Measurements from ENCODE around the gene RABGGTA. TPM values are rescaled to one million over a fixed set of nuclear protein-coding genes. Genes with fewer than 3 reads are reported as not detected.

RABGGTA gene
- total RNA-seq, 1 donor from 2014 or later = 13.3 TPM

DNA sequence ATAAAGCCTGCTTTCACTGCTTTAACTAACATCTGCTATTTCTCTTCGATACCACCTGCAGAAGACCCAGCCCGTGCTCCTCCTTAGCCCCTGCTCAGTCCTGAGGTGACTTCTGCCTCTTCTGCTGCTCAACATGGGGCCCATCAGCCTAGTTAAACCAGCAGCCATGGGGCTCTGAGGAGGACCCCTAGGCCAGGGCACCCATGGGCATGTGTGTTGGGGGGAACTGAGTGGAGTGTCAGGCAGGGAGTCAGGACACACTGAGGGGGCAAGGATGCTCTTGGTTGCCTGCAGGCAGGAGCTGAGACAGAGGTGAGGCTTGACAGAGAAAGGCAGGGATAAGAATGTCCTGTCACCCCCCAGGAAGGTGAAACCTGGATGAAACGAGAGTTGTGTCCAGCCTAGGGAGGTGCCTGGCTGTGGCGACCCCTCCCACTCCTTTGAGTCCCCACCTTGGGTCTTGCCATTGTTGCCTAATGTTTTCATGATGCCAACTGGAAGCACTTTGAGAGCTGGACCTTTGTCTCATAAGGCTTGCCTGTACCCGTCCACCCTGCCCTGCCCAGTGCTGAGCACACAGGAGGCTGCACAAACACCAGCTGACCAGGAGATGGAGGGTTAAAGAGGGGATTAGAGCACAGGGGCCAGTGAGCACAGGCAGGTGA lies 12.5 kb upstream of the RABGGTA start:
- intact Hi-C loops (cut with DNase I) = no loop called here
- no peak for DNase-seq (ENCODE audit: low spot score)

- DNase-seq (ENCODE audit: low spot score) = no peak
- intact Hi-C loops (cut with DNase I) = no loop called here
These were observed 11.3 kb upstream of the RABGGTA start for GRCh38 chr14:24282736-24283135.

- intact Hi-C loops (cut with DNase I) = no loop called here
- no peak for DNase-seq (ENCODE audit: low spot score)
These were observed 10.2 kb upstream of the RABGGTA start for GRCh38 chr14:24281636-24282035.

DNA sequence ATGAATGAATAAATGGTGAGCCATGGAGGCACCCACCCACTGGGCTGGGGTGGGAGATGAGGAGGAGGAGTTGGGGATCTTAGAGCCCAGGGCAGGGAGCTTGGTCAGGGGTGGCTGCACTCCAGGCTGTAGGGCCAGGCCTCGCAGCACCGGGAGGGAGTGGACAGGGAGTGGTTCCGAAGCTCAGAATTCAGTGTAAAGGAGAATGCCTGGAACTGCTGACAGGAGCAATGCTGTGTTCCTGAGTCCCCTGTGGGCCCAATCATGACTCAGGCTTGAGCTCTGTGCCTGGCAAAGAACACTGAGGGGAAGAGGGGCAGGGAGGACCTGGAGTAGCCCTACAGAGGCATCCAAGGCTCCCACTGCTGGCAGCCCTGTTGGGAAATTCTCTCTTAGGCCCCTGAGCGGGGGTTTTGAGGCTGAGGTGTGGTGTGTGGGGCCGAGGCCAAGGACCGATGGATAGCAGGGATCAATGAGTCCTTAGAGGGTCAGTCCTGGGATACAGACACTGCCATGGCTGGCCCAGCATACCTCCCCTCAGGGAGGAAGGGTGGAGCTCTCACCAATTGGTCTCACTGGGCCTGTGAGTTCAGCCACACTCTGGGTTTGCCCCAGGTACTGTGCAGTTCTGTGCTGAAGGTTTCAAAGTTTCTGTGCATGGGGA lies 9.5 kb upstream of the RABGGTA start:
- no peak for DNase-seq (ENCODE audit: low spot score)
- intact Hi-C loops (cut with DNase I) = no loop called here

DNA sequence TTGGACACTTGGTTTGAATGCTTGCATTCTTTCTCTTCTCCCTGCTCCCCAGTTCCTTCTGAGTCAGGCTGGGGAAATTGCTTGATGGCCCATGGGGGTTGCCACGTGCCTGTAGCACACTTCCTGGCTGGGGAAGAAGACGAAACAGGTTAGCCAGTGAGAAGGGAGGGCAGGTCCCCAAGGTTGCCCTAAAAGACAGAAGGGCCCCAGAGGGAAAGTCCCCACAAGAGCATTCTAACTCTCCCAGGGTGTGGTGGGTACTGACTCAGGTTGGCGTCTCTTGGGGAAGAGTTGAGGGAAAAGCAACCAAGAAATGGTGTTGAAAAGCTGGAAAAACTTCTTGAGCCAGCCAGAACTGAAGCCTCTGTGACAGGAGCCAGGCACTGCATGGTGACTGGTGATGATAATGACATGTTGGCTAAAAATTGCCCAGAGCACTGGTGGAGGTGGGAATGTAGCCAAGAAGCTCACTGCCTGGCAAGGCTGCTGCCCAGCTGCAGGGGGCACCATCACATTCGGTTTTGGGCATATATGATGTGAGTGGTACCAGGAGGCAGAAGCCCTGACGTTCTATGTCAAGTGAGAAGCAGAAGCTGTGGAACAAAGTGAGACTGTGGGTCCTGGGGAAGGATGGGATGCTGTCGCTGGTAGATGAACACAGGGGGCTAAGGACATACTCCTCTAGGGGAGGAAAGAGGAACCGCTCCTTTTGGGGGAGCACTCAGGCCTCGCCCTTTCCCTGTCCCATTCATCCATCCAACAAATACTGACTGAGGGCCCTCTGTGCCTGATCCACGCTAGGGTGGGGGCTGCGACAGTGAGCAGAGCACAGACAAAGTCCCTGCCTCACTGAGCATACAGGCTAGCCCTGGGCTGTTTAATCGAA lies 8.1 kb upstream of the RABGGTA start:
- no peak for DNase-seq (ENCODE audit: low spot score)
- intact Hi-C loops (cut with DNase I) = no loop called here

- intact Hi-C loops (cut with DNase I) = no loop called here
- no peak for DNase-seq (ENCODE audit: low spot score)
These were observed 7.0 kb upstream of the RABGGTA start for GRCh38 chr14:24278424-24278823.

DNA sequence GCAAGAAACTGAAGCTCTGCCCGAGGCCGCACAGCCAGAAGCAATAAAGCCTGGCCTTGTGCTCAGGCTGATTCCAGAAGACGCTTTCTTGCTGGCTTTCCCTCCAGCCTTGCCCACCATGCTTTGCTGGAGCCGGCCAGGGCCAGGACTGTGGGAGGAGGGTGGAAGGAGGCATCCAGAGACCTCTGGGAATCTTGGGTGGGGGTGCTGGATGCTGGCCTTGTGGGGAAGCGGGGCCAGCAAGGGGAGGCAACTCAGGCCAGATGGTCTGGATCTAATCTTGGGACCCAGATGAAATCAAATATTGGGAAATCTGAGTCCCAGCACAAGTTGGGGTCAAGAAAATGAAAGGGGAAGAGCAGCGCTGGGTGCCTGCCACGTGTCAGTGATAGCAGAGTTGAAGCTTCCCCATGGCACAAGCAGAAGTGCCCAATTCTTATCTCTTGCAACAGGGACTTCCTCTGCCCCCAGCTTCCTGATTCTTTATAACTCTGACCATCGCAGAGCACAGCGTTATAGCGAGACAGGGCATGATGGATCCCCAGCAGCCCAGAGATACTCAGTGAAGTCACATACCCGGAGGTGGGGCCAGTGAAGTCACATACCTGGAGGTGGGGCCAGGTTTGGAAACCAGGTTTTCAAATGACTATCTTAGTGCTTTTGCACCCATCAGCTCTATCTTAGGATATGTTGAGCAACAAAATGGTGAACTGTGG lies 6.4 kb upstream of the RABGGTA start:
- intact Hi-C loops (cut with DNase I) = no loop called here
- DNase-seq (ENCODE audit: low spot score) = no peak

- intact Hi-C loops (cut with DNase I) = no loop called here
- no peak for DNase-seq (ENCODE audit: low spot score)
These were observed 5.7 kb upstream of the RABGGTA start for GRCh38 chr14:24277071-24277470.

DNA sequence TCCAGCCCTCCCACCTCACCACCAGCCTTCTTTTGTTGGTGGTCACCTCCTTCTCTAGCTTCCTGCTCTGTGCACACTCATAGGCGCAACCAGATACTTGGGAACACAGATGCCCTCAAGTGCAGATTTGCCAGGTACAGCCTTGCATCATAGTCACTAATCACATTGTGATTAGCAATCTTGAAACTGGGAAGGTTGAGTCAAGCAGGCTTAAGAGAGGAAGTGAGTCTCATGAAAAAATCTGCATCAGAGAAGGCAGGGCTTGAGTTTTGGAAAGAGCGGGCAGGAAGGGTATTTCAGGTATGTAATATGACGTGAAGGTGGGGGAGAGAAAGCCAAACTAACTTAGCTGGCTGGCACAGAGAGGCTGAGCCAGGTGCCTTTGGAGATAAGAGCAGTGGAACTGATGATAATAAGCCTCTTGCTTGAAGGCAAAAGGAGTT lies 2.7 kb upstream of the RABGGTA start:
- intact Hi-C loops (cut with DNase I) = no loop called here
- no peak for DNase-seq (ENCODE audit: low spot score)

GRCh38 chr14:24273422-24273998 lies 2.1 kb upstream of the RABGGTA start:
- intact Hi-C loops (cut with DNase I) = no loop called here

GRCh38 chr14:24272467-24272866 lies 1.1 kb upstream of the RABGGTA start:
- intact Hi-C loops (cut with DNase I) = no loop called here
- DNase-seq (ENCODE audit: low spot score) = no peak

More at GRCh38 chr14:24273422-24273998, 2.1 kb upstream of the RABGGTA start:
- DNase-seq (ENCODE audit: low spot score) = no peak

- DNase-seq (ENCODE audit: low spot score) = no peak
- intact Hi-C loops (cut with DNase I) = no loop called here
These were observed 452 bp upstream of the RABGGTA start for GRCh38 chr14:24271834-24272263.

GRCh38 chr14:24270537-24271133 lies 762 bp downstream of the RABGGTA start:
- intact Hi-C loops (cut with DNase I) = no loop called here

GRCh38 chr14:24269910-24270536 lies 1.4 kb downstream of the RABGGTA start:
- DNase-seq (ENCODE audit: low spot score) = no peak
- intact Hi-C loops (cut with DNase I) = no loop called here

More at GRCh38 chr14:24270537-24271133, 762 bp downstream of the RABGGTA start:
- DNase-seq (ENCODE audit: low spot score) = no peak

- intact Hi-C loops (cut with DNase I) = no loop called here
- DNase-seq (ENCODE audit: low spot score) = no peak
These were observed 2.0 kb downstream of the RABGGTA start for GRCh38 chr14:24269368-24269767.

DNA sequence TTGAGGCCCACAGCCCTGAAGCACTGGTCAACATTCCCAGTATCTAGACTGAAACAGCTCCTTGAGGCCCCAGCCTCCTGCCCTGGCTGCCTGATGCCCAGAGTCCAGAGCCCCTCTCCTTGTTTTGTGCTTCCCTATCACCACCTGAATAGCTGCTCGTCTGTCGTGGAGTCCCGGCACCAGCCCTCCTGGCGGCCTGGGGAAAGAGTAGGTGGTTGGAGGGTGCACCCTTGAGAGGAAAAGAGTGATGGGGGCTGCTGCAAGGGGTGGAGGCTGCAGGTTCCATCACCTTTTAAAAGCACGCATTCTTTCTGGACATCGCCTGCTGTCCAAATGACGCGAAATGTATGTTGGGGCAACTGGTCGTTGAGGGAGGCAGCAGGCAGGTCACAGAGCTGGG lies 3.2 kb downstream of the RABGGTA start:
- no peak for DNase-seq (ENCODE audit: low spot score)
- intact Hi-C loops (cut with DNase I) = no loop called here

DNA sequence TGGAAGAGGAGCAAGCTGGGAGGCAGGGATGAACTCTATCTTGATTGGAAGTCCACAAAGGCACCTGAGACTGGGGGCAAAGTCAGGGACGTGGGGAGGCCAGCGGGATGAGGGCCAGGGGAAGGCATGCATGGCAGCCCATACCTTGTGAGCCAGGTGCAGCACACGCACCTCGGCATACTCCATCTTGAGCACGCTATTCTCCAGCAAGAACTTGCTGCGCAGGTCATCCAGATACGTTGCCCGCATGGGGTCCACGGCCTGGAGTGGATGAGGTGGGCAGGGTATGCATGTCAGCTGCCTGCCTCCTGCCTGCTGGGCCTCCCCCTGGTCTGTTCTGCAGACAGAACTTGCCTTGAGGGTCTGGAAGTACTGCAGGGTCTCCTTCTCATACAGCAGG lies 3.9 kb downstream of the RABGGTA start:
- DNase-seq (ENCODE audit: low spot score) = no peak
- intact Hi-C loops (cut with DNase I) = no loop called here
